HG03460 (cell line): Measurements from ENCODE around the gene NKX3-2.
"Not testable (repeated sequence)": the region's sequence is repeated elsewhere in the genome, so short reads cannot be mapped to it uniquely, and the experiment has no call there.

Source experiments
- ATAC-seq: cut with Tn5 transposase; IDR thresholded peaks from one replicate; pipeline ENCODE4 v1.9.1; 2021; ENCODE audit not compliant: unreplicated experiment

The NKX3-2 gene

DNA sequence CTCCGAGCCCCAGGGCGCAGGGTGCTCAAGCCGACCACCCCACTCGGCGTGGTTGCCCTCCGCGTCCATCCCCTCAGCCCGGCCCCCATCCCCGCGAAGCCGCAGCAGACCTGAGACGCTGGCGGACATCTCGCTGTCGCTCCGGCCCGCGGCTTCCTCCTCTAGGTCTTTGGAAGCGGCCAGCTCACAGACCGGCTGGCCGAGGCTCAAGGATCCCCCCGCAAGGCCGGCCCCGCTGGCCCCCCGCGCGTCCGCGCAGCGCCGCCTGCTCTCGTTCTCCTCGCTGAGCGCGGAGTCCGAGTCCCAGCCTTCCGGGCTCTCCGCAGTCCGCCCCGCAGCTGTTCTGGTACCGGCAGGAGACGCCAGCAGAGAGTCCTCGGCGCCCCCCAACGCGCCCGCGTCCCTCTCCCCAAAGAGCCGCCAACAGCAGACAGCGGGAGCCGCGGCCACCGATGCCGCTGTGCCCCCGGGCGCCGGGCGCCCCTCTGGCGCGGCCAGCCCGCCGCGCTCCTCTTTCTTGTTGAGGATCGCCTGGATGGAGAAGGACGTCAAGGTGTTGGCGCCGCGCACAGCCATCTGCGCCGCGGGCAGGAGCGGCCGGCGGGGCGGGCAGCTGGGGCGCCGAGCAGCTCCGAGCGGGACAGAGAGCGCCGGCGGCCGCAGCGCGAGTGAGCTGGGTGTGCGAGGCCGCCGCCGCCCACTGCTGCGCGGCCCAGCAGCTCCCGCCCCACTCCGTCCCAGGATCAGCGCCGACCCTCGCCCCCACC, at the start of gene NKX3-2:
TSS of gene NKX3-2 (minus strand) at position 670 of the 767 bp plus-strand sequence. CDS start at position 576, 94 bp downstream.
- no peak for ATAC-seq

DNA sequence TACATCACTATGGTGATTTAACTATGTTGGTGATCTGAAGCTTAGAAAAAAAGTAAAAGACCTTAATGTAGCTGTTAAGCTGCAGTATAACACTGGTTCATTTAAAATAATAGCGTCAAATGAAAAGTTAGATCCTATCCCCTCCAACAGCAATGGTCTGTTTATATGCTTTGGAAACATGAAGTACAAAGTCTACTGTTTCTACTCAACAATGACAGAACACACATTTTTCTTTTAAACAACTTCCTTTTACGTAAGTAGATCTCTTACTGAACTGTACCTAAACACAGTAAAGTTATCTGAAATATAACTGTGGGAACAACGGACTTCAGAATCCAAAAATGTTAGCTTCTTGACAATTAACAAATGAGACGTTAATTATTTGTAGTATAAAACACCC, 47.9 kb upstream of the NKX3-2 start:
- ATAC-seq, result no peak

DNA sequence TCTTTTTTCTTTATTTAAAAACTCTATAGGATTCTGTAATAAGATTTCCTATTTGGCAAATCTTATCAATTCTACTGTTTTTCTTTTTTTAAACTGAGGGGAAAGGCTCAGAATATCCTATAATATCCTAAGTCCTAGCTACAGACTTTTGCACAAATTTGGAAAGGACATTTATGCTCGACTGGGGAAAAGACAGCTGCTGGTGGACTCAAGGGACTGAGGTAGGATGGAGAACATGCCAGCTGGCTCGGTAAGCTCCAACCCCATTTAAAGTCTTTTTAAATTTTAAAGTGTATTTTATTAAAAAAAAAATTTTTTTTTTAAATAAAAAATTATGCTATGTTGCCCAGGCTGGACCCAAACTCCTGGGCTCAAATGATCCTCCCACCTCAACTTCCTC, 46.5 kb upstream of the NKX3-2 start:
- no peak for ATAC-seq

DNA sequence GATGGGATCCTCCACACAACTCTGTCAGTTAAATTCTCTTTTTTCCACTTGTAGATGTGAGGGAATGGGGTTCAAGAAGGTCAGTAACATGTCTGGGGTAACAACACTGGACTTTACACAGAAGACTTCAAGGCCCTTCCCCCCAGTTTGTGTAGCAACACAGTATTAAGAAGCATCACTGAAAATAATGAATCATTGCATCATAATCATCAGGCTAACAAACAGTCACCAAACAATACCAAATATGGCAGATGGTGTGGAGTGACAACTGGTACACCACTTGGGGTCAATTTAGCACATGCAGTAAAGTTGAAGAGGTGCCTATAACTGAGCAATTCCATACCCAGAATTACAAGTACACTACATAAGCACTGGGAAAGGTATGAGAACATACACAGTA, 44.6 kb upstream of the NKX3-2 start:
- ATAC-seq, result no peak

DNA sequence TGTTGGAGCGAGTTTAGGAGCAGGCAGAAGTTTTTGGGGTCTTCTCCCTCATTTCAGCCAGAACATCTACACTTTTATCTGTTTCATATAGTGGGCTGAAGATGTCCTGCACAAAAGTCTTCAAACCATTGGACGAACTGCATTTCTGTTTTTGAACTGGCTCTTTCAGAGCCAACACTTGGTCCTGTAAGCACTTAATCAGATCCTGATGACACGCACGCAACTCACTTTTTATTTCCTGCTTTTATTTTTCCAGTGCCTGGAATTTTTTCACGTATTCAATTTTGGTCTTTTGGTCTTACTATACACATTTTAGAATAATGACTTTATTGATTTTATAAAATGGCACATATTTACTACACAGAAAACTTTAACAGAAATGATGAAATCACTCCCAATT, 40.2 kb upstream of the NKX3-2 start:
- ATAC-seq, result no peak

DNA sequence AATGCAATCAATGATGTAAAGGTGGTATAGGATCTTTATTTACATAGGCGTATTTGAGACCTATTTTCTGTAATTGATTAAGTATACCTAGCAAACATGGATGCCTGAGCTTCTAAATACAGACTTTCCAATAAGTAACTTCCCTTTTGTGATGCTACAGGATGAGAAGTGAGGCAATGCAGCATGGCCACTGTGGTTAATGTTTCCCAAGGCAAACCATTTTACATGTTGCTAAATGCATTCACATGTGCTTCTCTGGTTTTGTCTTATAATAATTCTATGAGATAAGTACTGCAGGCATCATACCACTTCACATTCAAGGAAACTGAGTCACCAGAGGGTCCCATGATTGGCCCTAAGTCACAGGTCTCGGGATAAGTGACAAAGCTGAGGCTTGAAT, 35.7 kb upstream of the NKX3-2 start:
- no peak for ATAC-seq

DNA sequence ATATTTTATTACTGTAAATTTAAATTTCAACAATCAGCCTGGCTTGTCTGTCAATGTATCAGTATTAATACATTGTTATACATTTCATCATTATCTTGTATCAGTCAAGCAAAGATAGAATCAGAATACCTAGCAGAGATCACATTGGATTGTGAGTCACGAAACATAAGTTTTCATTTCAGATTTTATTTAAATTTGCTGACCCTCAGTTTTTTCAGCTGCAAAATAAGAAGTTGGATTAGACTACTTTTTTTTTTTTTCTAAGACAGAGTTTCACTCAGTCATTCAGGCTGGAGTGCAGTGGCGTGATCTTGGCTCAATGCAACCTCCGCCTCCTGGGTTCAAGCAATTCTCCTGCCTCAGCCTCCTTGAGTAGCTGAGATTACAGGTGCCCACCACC, 33.4 kb upstream of the NKX3-2 start:
- no peak for ATAC-seq

DNA sequence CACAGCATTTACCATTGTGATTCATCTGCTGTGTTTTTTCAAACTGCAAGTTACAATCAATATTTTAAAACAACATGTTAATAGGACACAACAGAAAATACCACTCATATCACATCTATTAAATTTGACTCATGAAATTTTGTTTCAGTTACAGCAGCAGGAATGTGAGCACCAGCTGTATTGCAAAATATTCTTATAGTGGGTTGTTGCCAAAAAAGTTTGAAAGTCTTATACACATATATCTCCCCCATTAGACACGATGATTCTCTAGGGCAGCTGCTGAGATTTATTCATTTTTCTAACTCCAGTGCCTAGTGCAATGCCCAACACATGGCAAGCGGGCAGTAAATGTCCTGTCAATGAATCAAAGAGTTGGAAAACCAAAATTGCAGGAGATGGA, 26.6 kb upstream of the NKX3-2 start:
- ATAC-seq, result no peak

DNA sequence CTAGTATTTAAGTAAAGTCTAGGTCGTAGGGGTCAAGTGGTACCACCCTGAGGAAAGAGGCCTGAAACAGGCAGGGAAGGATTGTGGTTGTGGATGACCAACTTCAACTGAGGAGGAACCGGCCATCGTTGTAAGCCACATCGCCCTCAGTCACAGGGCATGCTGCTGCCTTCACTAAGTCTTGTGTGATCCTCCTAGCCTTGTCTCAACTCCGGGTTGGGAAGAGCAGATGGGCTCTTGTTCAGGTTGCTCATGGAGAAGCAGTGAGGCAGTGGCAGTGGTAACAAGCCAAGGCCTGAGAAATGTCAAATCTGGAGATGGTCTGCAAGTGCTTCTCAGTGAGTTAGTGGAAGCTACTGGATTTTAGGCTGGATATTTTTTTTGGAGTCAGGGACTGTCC, 22.8 kb upstream of the NKX3-2 start:
- no peak for ATAC-seq

DNA sequence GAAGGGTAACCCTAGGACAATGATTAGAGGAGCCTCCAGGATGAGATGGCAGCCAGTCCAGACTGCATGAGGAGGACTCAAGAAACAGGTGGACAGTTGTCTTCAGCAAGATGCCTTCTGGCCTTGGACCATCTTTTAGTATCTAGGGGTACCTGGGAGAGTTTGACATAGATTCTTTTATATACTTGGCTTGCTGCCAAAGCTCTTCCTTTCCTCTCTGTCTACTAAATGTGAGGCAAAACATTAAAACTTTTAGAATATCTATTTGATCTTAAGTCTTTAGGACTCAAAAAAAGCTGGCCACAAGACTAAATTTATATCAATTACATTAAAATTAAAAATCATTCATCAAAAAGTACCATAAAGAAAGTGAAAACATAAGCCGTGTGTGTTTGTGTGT, 18.6 kb upstream of the NKX3-2 start:
- no peak for ATAC-seq

DNA sequence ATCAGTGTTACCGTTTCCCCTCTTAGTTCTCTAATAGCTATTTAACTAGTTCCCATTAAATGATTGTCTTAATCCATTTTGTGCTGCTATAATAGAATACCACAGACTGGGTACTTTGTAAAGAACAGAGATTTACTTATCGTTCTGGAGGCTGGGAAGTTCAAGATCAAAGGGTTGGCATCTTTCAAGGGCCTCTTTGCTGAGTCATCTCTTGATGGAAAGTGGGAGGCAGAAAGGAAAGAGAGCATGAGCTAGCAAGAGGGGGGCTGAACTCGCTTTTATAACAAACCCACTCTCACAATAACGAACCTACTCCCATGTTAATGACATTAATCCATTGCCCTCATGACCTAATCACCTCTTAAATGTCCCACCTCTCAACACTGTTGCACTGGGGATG, 17.4 kb upstream of the NKX3-2 start:
- ATAC-seq, result no peak

DNA sequence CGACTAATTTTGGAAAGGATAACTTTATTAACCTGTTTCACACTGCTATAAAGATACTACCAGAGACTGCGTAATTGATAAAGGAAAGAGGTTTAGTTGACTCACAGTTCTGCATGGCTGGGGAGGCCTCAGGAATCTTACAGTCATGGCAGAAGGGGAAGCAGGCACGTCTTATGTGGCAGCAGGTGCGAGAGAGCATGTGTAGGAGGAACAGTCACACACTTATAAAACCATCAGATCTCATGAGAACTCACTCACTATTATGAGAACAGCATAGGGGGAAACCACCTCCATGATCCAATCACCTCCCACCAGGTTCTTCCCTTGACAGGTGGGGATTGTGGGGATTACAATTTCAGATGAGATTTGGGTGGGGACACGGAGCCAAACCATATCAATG, 15.8 kb upstream of the NKX3-2 start:
- ATAC-seq, result not testable (repeated sequence)

DNA sequence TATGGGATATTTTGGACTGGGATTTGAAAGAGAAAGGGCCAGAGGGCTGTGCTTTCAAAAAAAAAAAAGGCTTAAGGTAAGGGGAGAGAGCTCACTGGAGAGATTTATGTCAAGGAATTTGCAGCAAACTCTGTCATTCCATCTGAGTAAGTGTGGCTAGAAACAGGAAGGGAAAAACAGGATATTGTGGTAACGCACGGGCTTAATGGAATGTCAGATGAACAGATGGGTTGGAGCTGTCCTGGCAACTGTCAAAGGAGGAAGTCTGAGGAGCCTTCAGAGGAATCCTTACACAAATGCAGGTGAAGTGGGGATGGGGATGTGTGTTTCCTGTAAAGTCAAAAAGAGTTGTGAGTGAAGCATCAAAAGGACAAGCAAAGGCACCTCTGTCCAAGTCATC, 15.1 kb upstream of the NKX3-2 start:
- no peak for ATAC-seq

DNA sequence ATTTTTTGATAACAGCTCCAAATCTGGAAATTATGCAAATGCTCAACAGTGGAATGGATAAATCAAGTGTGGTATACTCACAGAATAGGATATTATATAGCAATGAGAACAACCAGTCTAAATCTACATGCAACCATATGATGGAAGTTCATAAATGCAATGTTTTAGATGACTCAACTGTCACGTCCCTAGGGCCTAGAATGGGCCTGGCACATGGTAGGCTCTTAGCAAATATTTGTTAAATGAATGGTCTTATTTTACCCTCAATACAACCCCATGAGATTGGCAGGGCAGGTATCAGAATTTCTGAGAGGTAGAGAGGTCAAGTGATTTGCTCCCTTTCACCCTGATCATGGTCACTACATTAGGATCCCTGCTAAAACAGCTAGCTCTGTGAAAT, 14.6 kb upstream of the NKX3-2 start:
- no peak for ATAC-seq

DNA sequence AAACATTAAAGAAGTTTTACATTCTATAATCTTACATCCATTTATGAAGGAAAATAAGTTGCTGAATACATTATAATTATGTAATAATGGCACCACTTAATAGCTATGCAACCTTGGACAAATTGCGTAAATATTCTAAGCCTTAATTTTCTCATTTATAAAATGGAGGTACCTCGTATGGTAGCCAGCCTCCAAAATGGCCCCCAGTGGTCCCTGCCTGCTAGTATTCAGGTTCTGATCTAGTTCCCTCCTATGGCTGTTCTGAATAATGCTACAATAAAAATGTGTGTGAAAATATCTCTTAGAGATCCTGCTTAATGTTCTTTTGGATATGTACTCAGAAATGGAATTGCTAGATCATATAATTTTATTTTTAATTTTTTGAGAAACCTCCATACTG, 11.0 kb upstream of the NKX3-2 start:
- ATAC-seq, result no peak

DNA sequence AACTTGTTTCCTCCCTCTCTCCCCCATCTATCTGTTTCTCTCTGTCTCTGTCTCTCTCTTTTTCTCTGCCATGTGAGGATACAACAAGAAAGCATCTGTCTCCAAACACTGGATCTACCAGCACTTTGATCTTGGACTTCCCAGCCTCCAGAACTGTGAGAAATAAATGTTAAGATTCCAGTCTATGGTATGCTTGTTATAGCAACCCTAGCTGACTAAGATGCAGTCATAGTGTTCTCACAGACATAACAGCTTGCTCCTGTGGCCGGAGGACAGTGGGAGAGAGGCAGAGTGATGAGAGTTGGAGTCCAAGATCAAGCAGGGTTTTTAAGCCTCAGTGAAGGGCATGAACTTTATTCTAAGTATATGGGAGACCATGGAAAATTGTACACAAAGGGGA, 8.8 kb upstream of the NKX3-2 start:
- ATAC-seq, result no peak

DNA sequence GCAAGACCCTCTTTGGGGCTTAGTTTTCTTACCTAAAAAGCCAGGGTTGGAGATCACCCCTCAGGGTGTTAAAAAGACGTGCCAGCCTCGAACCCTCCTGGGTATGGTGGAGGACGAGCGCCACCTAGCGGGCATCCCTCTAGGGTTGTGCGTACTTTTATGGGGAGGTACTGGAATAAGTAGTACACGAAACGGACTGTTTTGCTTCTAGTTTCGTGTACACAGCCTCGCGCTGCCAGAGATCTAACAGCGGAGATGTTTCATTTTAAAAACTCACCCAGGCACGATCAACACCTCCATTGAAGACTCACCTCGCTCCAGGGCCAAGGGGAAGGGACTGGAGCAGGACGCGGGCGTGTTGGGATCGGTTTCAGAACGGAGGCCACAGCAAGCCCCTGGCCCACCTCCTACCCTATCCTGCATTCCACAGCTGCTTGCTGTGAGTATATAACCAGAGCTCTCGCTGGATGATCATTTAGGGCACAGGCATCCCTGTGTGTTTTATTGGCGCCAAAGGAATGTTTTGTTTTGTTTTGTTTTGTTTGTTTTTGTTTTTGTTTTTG, 4.8 kb upstream of the NKX3-2 start:
- peak; percentile 69 for ATAC-seq

DNA sequence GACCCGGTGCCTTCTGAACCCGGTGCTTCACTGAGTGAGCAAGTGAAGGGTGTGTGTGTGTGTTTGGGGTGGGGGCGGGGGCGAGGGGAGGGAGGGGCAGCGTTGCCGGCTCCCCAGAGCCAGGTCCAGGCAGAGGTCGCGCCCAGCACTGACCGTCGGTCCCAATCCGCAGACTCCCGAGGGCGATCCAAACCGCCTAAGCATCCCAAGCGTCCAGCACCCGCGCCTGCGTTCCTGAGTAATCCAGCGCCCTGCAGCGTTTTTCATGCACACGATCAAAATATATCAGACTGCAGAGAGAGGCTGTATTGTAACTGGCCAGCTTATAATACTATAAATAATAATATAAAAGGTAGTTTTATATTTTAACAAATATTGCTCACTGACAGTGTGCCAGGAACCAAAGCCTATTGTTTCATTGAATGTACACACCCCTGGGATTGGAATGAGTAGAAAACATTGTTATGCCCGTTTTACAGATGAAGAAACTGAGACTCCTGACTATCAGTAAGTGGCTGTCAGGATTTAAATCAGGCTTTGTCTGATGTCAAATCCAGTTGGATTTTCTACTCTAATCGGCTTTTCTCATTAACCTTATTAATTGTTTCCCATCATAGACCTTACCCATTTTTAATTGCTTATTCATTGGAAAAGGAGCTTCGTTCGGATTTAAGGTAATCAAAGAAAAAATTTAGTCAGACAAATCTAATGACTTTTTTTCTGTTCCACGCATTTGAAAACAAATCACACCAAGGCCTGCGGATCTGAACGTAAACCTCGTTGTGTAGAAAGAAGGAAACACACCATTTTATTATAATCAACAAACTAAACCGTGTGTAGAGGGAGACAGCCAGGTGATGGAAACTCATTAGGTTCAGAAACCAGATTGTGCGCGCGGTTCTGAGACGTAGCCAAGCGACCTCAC, 4.0 kb upstream of the NKX3-2 start:
- ATAC-seq, result no peak

DNA sequence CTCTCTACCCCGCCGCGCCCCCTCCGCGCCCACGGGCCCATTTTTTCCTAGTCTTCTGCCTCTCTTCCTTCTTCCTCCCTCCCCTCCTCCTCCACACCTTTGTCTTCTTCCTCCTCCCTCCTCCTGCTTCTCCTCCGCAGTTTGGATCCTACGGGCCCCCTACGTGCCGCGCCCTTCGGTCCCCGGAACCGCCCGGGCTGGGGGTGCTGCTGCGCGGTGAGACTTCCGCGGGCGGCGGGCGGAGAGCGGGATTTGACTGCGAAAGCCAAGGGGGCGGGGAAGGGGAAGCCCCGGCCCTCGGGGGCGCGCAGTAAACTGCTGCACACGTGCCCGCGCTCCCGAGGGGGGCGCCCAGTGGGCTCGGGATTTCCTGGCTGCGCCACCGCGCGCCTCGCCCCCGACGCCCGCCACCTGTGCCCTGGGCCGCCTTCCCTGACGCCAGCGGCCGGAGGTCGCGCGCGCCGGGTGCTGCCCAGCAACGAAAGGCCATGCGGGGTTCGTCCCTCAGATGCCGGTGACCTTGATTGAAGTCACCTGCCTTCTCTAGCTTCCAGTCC, 3.3 kb upstream of the NKX3-2 start:
- no peak for ATAC-seq

DNA sequence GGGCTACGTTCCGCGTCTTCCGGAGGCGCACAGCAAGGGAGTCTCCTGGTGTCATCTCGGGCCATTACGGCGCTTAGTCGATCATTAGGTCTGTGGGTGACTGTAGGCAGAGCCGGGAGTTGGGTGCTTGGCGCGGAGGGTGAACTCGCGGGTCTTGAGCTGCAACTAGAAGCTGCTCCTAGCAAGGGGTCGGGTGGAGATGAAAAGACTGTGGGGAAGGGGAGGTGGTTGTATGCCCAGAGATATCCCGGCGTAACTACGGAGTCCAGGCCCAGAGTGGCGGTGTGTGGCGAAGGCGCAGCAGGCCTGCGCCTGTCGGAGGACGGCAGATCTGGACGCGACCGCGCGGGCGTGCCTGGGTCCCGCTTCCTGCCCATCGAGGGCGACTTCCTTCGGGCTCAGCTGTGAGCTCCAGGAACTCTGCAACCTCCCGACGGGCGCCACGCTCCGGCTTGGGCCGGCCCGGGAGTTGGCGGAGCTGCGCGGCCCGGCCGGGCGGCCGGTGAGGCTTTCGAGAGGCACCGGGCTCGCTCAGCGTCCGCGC, 2.7 kb upstream of the NKX3-2 start:
- no peak for ATAC-seq
